HG02623 (cell line): Measurements from ENCODE around the gene ZNF221.

Source experiments
- ATAC-seq: cut with Tn5 transposase; IDR thresholded peaks from one replicate; pipeline ENCODE4 v1.9.1; 2021; ENCODE audit warnings: moderate library complexity; ENCODE audit not compliant: unreplicated experiment

ZNF221 gene

DNA sequence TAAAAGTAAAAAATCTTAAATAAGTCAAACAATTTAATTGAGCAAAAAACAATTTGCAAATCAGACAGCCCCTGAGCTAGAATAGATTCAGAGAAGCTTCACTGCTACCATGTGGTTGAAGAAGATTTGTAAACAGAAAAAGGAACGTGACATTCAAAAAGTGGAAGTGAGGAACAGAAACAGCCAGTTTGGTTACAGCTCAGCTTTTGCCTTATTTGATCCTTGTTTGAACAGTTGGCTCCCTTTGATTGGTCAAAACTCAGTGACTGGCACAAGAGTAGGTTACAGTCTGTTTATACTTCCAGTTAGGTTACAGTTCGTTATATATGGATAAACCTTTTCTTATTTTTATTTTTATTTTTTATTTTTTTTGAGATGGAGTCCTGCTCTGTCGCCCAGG, 5.8 kb downstream of the ZNF221 start:
- ATAC-seq: no peak

DNA sequence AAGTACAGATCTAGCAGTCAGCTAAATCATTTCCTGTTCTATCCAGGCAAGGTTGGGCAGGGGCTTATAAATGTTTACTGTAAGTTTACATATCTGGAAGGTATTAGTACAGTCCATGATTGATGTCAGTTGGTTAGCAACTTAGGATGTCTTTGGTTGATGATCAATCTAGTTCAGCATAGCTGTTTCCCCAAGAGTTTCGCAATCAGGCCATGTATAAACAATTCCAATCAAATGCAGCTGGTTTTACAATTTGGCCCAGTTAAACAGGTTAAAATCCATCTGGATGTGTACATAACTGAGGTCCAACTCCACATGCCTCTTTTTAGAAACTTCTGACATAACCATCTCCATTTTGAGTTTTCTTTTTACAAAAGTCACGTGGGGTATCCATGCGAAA, 6.9 kb downstream of the ZNF221 start:
- ATAC-seq: no peak

DNA sequence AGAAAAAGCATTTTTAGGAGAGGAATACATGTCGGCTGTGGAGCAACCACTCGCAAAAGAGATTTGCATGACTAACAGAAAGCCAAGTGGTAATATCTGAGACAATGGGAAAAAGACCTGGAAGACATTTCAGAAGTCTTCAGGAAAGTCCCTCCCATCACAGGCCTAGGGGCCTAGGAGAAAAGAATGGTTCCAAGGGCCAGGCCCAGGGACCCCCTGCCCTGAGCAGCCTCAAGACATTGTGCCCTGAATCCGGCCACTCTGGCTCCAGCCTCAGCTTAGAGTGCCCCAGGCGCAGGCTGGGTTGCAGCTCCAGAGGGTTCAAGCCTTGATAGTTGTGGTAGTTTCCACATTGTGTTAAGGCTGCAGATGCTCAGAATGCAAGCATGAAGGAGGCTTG, 9.4 kb downstream of the ZNF221 start:
- ATAC-seq: no peak

DNA sequence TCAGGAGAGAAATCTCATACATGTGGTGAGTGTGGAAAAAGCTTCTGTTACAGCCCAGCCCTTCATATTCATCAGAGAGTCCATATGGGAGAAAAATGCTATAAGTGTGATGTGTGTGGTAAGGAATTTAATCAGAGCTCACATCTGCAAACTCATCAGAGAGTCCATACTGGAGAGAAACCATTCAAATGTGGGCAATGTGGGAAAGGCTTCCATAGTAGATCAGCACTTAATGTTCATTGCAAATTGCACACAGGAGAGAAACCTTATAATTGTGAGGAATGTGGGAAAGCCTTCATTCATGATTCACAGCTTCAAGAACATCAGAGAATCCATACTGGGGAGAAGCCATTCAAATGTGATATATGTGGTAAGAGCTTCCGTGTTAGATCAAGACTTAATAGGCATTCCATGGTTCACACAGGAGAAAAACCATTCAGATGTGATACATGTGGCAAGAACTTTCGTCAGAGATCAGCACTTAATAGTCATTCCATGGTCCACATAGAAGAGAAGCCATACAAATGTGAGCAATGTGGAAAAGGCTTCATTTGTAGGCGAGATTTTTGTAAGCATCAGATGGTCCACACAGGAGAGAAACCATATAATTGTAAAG, 15.2 kb downstream of the ZNF221 start:
- no peak for ATAC-seq

DNA sequence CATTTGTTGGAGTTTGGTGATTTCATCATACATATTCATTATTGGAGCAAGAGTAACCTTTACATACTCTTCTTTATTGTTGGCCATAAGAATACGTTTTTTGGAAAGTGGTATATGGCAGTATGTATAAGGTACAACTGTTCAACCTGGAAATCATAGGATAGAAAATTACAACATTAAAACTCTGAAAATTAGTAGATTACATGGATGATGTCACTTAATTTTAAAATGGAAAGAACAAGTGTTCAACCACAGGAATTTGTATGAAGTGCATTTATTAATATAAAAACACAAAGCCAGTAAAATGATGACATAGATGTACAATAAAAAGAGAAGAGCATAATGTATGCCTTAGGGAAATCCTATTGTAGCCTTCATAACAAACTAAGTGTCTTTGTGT, 25.7 kb downstream of the ZNF221 start:
- no peak for ATAC-seq

DNA sequence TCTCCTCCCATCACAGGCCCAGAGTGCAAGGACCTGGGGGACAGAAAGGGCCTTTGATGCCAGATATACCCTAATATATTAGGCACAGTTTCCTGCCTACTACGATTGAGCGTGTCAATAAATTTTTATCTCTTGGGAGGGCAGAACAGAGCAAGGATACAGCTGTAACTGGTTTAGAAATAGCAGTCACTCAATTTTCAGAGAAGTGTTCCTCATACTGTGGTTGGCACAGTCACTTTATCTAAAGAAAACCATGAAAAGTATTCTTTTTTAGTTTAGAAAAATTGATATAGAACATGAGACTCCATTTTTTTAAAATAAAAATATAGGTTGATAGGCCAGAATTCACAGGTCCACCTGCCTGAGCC, 32.5 kb downstream of the ZNF221 start:
- no peak for ATAC-seq

DNA sequence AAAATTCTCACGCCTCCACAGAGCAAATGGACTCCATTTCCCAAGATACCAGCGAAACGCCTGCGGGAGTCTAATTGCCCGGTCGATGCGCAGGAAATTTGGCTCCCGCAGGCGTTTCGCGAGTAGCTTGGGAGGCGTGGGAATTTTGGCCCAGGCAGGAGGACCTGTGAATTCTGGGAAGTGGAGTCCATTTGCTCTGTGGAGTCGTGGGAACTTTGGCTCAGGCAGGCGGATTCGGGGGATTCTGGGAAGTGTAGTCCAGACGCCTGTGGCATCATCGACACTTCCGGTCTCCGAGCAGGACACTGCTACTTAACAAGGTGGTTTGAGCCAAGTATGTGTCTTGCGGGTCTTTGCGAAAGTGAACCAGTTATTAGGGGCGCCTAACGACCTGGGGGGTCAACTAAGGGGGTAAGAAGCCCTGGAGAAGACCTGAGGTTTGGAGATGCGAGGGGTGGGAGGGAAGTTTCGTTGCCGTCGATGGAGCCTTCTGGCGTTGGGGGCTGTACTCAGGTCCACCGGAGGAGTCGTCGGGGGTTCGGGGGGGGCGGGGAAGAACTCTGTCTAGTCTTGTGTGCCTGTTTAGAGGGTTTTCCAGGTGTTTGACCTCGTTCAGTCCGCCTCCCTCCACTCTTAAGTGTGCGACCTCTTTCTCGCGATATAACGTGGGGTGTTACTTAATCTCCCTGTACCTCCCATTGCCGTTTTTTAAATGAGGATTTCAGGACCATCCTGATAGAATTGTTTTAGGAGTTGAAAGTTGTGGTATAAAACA, 33.1 kb downstream of the ZNF221 start, which contains the start of gene ZNF155:
ZNF155 (plus strand) TSS at position 277 of the 775 bp plus-strand sequence. CDS start 4,356 bp downstream, outside the sequence.
- peak; percentile 85 for ATAC-seq

DNA sequence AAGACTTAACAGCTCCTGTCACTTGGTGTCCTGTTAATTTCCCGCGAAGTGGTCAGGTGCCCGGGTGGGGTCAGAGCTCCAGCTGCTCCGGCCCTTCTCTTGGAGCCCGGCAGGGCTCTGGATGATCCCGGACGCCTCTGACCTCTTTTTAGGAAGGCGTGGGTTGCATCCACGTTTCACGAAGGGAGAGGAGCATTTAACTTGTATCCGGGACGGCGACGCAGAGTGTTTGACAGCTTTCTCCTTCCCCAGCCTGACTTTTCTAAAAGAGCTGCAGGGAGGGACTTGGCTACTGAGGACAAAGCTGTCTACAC, 33.6 kb downstream of the ZNF221 start:
- ATAC-seq: peak; percentile 22

DNA sequence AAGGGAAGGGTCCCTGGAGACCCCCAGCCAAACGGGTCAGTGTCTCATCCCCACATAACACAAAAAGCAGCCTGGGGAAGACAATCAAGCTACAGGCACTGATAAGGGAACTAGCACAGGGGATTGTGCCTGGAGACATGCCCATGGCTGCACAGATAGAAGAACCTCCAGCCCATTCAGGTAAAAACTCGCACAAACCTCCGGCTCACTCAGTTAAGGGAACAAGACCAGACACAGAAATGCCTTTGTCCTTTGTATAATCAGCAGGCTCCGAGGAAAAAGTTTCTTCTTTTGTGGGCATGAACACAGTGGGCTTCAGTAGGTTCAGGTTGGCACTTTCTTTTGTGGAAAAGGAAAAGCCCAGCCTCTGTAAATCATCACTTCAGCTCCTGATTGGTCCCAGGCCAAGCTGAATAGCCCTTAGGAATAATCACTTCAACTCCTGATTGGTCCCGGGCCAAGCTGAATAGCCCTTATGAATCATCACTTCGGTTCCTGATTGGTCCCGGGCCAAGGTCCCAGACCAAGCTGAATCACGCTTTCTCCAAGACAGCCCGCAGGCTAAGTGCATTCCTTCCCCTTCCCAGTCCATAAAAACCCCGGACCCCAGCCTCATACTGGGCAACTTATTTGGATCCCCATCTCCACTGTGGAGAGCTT, 46.7 kb downstream of the ZNF221 start:
- no peak for ATAC-seq

DNA sequence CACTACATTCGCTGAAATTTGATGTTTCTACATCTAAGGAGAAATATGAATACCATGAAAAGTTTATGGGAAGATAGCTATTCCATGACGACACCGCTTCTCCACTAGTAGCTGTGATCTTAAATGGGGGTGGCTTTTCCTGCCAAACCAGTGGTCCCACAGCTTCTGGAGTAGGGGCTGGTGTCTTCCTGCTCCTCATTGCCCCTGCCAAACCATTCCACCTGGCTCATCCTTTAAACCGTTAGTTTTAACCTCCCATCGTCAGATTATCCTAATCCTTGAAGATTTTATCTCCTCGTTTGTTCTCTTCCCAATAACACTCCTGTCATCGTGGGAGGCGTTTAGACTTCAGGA, 51.2 kb downstream of the ZNF221 start:
- ATAC-seq: no peak

DNA sequence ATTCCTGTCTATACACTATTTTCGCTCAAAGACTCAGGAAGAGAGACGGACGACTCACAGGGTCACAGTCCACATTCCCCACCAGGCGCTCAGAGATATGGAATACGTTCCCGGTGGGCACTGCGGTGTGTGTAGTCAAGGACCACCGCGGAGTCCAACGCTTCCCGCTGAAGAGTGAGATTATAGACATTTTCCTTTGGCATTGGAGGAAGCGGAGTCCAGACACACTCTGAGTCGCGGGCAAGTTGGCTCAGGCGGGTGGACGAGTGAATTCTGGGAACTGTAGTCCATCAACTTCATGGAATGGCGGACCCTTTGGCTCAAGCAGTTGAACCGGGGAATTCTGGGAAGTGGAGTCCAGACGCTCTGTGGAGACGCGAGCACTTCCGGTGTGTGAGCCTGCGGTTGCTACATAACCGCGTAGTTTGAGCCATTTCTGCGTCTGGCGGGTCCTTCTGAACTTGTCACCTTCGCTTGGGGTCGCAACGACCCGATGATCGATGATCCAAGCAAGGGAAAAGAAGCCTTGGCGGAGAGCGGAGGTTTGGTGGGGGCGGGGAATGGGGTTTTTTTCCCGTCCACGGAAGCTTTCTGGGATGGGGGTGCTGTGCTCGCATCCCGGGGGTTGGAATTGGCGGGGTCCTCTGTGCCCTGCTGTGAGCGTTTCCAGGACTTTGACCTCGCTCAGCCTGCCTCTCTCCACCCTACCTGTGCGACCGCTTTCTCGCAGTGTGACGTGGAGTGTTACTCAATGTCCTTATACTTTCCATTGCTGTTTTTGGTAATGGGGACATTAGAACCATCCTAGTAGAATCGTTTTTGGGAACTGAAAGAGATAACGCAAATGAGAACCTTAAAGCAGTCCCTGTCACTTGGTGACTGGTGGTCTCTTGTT, 51.8 kb downstream of the ZNF221 start, which contains the start of gene ZNF230:
ZNF230 (plus strand) TSS at position 392 of the 895 bp plus-strand sequence. CDS start 4,122 bp downstream, outside the sequence.
- peak; percentile 89 for ATAC-seq

DNA sequence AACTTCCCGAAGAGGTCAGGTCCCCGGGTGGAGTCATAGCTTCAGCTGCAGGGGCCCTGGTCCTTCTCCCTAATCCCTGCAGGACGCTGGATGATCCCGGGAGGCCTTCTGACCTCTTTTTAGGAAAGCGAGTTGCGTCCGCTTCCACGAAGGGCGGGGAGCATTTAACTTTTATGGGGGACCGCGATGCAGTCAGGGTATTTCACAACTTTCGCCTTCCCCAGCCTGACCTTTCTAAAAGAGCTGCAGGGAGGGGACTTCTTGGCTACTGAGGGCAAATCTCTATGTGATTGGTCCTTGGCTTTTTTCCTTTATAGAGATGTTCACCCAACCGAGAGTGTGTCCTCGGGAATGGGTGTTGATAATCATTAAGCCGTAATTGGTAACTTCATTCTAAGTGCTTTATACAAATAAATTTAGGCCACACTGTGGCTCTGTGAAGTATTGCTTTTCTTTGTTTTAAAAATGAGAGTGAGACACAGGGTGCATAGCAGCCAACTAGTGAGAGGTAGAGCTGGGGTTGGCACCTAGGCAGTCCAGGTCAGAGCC, 52.5 kb downstream of the ZNF221 start:
- ATAC-seq: peak; percentile 8

DNA sequence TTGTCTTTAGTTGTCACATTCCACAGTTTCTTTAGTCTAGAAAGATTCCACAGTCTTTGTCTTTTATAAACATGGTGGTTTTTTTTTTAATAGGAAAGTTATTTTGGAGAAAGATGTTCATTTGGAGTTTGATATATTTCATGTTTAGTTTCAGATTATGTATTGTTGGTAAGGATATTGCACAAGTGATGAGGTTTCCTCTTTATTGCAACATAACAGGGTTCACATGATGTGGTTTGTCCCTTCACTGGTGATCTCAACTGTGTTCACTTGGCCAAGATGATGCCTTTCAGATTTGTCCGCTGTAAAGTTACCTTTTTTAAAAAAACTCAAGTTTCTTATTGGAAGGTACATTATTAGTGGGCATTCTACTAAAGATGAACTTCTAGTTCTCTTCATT, 54.9 kb downstream of the ZNF221 start:
- no peak for ATAC-seq

DNA sequence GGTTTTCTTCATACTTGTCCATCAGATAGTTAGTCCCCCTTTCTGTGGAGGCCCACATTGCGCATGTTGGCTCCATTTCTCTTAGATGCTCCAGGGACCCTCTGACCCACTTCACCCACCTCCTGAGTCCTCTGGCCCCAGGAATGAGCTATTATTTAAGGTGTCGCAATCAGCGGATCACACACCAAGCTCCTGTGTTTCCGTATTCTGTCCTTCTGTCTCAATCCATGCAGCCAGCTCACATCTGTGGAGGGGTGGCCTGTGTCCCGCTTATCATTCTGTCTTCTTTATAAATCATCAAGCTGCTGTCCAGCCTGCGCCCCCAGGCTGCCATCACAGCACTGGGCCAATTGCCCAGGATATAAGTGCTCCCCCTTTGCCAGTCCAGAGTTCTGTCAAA, 56.4 kb downstream of the ZNF221 start:
- ATAC-seq: no peak

DNA sequence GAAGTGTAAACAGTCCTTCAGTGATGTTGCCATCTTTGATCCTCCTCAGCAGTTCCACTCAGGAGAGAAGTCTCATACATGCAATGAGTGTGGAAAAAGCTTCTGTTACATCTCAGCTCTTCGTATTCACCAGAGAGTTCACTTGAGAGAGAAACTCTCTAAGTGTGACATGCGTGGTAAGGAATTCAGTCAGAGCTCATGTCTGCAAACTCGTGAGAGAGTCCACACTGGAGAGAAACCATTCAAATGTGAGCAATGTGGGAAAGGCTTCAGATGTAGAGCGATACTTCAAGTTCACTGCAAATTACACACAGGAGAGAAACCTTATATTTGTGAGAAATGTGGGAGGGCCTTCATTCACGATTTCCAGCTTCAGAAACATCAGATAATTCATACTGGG, 59.4 kb downstream of the ZNF221 start:
- no peak for ATAC-seq
